H9 (cell line): ENCODE data around the gene RBPJL. TPM values are rescaled to one million over a fixed set of nuclear protein-coding genes. Genes with fewer than 3 reads are reported as not detected.

Source experiments
- DNase-seq: peaks from one replicate; pipeline ENCODE4 v3.0.0-alpha.2; 2017
- H2AFZ ChIP-seq: one replicate; pipeline ENCODE4 v1.6.1; 2013; ENCODE audit warnings: mild to moderate bottlenecking, low read length, control low read depth, moderate library complexity
- H2AK5ac ChIP-seq: 2 replicates; pipeline ENCODE4 v1.6.1; 2013; ENCODE audit warnings: low read length, control low read depth, mixed read lengths; ENCODE audit not compliant: insufficient read length
- H2BK120ac ChIP-seq: one replicate; pipeline ENCODE4 v1.6.1; 2013; ENCODE audit warnings: low read depth, mild to moderate bottlenecking, low read length, control low read depth, inconsistent platforms; ENCODE audit not compliant: poor library complexity, severe bottlenecking
- H2BK12ac ChIP-seq: 2 replicates; pipeline ENCODE4 v1.6.1; 2013; ENCODE audit warnings: low read length, control low read depth, mixed read lengths, low read depth; ENCODE audit not compliant: insufficient read length
- H2BK15ac ChIP-seq: 2 replicates; pipeline ENCODE4 v1.6.1; 2013; ENCODE audit warnings: low read depth, low read length, control low read depth
- H2BK20ac ChIP-seq: one replicate; pipeline ENCODE4 v1.6.1; 2013; ENCODE audit warnings: low read depth, mild to moderate bottlenecking, low read length, control low read depth, inconsistent platforms; ENCODE audit not compliant: poor library complexity, severe bottlenecking
- H2BK5ac ChIP-seq: 2 replicates; pipeline ENCODE4 v1.6.1; 2013; ENCODE audit warnings: low read length, control low read depth, mixed read lengths; ENCODE audit not compliant: insufficient read length
- H3K14ac ChIP-seq: 2 replicates; pipeline ENCODE4 v1.6.1; 2013; ENCODE audit warnings: low read length, control low read depth; ENCODE audit not compliant: insufficient read depth
- H3K18ac ChIP-seq: 2 replicates; pipeline ENCODE4 v1.6.1; 2013; ENCODE audit warnings: low read depth, mild to moderate bottlenecking, mixed read lengths, low read length, control low read depth; ENCODE audit not compliant: insufficient read length
- H3K23ac ChIP-seq: 2 replicates; pipeline ENCODE4 v1.6.1; 2013; ENCODE audit warnings: low read length, control low read depth, mixed read lengths, low read depth; ENCODE audit not compliant: insufficient read length
- H3K23me2 ChIP-seq: 2 replicates; pipeline ENCODE4 v1.6.1; 2013; ENCODE audit warnings: low read depth, mild to moderate bottlenecking, mixed read lengths, low read length, control low read depth; ENCODE audit not compliant: insufficient read length, poor library complexity, severe bottlenecking
- H3K27ac ChIP-seq: 2 replicates; pipeline ENCODE4 v1.5.1; 2013; ENCODE audit warnings: low read length, control low read depth, mixed read lengths, low read depth; ENCODE audit not compliant: insufficient read length
- H3K27me3 ChIP-seq: 2 replicates; pipeline ENCODE4 v1.6.1; 2013; ENCODE audit warnings: low read length, control low read depth, inconsistent platforms; ENCODE audit not compliant: insufficient read depth
- H3K4ac ChIP-seq: 2 replicates; pipeline ENCODE4 v1.6.1; 2013; ENCODE audit warnings: low read depth, mild to moderate bottlenecking, control low read depth, inconsistent platforms, low read length, moderate library complexity
- H3K4me1 ChIP-seq: 2 replicates; pipeline ENCODE4 v1.6.1; 2013; ENCODE audit warnings: low read length, control low read depth, inconsistent platforms; ENCODE audit not compliant: insufficient read depth
- H3K4me2 ChIP-seq: 2 replicates; pipeline ENCODE4 v1.6.1; 2013; ENCODE audit warnings: low read length, control low read depth, mixed read lengths; ENCODE audit not compliant: insufficient read length, insufficient read depth
- H3K56ac ChIP-seq: 2 replicates; pipeline ENCODE4 v1.6.1; 2013; ENCODE audit warnings: low read depth, mild to moderate bottlenecking, mixed read lengths, low read length, control low read depth; ENCODE audit not compliant: insufficient read length
- H3K79me1 ChIP-seq: 2 replicates; pipeline ENCODE4 v1.6.1; 2013; ENCODE audit warnings: low read depth, mild to moderate bottlenecking, moderate library complexity, low read length, control low read depth, inconsistent platforms; ENCODE audit not compliant: insufficient read depth, poor library complexity, severe bottlenecking
- H3K79me2 ChIP-seq: 2 replicates; pipeline ENCODE4 v1.6.1; 2013; ENCODE audit warnings: low read length, control low read depth, inconsistent platforms; ENCODE audit not compliant: insufficient read depth
- H3K9ac ChIP-seq: 2 replicates; pipeline ENCODE4 v1.6.1; 2013; ENCODE audit warnings: low read length, control low read depth, mixed read lengths; ENCODE audit not compliant: insufficient read length; ENCODE audit errors: extremely low read depth
- H3K9me3 ChIP-seq: one replicate; pipeline ENCODE4 v1.6.1; 2013; ENCODE audit warnings: low read depth, low read length, inconsistent platforms; ENCODE audit not compliant: control insufficient read depth
- H3T11ph ChIP-seq: one replicate; pipeline ENCODE4 v1.6.1; 2013; ENCODE audit warnings: mild to moderate bottlenecking, low read length, control low read depth, inconsistent platforms
- H4K20me1 ChIP-seq: one replicate; pipeline ENCODE4 v1.6.1; 2013; ENCODE audit not compliant: control insufficient read depth, insufficient read length, insufficient read depth
- H4K5ac ChIP-seq: 2 replicates; pipeline ENCODE4 v1.6.1; 2013; ENCODE audit warnings: low read depth, mild to moderate bottlenecking, mixed read lengths, low read length, control low read depth; ENCODE audit not compliant: insufficient read length
- H4K8ac ChIP-seq: replicated peaks from 2 replicates; pipeline ENCODE4 v1.6.1; 2013; ENCODE audit warnings: low read length, control low read depth, mixed read lengths, low read depth; ENCODE audit not compliant: insufficient read length
- H4K91ac ChIP-seq: 2 replicates; pipeline ENCODE4 v1.6.1; 2013; ENCODE audit warnings: low read depth, mild to moderate bottlenecking, moderate library complexity, mixed read lengths, low read length, control low read depth; ENCODE audit not compliant: insufficient read length
- H3K27ac Mint-ChIP-seq, 3 experiments: 2 replicates in 2 of 3; 3 replicates in 1 of 3; pipeline ENCODE4 v1.8.0; 2020 to 2021; ENCODE audit warnings: mixed read lengths in 3 of 3, mild to moderate bottlenecking in 1 of 3, moderate library complexity in 1 of 3
- H3K27me3 Mint-ChIP-seq: 2 replicates; pipeline ENCODE4 v1.8.0; 2021; ENCODE audit warnings: low read depth, mild to moderate bottlenecking, moderate library complexity, mixed read lengths
- H3K36me3 Mint-ChIP-seq, 3 experiments: 2 replicates in 2 of 3; 3 replicates in 1 of 3; pipeline ENCODE4 v1.8.0; 2020 to 2021; ENCODE audit warnings: low read depth in 3 of 3, mixed read lengths in 3 of 3; ENCODE audit not compliant: insufficient read depth in 1 of 3
- H3K4me1 Mint-ChIP-seq, 2 experiments: 2 replicates each; pipeline ENCODE4 v1.8.0; 2020; ENCODE audit warnings: mixed read lengths in 2 of 2
- H3K4me3 Mint-ChIP-seq, 2 experiments: 2 replicates in 1 of 2; 3 replicates in 1 of 2; pipeline ENCODE4 v1.8.0; 2020 to 2021; ENCODE audit warnings: mild to moderate bottlenecking in 2 of 2, mixed read lengths in 2 of 2, moderate library complexity in 1 of 2
- H3K9me3 Mint-ChIP-seq, 2 experiments: 2 replicates in 1 of 2; 3 replicates in 1 of 2; pipeline ENCODE4 v1.8.0; 2020; ENCODE audit warnings: mild to moderate bottlenecking in 2 of 2, mixed read lengths in 2 of 2, moderate library complexity in 1 of 2
- WGBS: extraction: QIAGEN DNeasy Blood & Tissue Kit; methylation state at CpG from one replicate; pipeline ENCODE4 v1.1.7; 2013; ENCODE audit warnings: missing lambda C conversion rate, low lambda C conversion rate, mixed read lengths; ENCODE audit not compliant: insufficient read length; ENCODE audit errors: extremely low coverage; 5-methylcytosine and 5-hydroxymethylcytosine counted together
- total RNA-seq: library from RNA; stranded (reverse); gene quantifications from 2 replicates; pipeline ENCODE4 v1.2.1, GENCODE V29; 2021
- TF ChIP-seq, protein P1 (sequence below): fragments of 200-600 bp; sonication (generic); conservative IDR thresholded peaks from 3 replicates; pipeline ENCODE4 v1.8.0; 2021; ENCODE audit warnings: antibody characterized with exemption, mild to moderate bottlenecking

The RBPJL gene
- total RNA-seq, 1 experiment from 2014 or later: 0.28 TPM

DNA sequence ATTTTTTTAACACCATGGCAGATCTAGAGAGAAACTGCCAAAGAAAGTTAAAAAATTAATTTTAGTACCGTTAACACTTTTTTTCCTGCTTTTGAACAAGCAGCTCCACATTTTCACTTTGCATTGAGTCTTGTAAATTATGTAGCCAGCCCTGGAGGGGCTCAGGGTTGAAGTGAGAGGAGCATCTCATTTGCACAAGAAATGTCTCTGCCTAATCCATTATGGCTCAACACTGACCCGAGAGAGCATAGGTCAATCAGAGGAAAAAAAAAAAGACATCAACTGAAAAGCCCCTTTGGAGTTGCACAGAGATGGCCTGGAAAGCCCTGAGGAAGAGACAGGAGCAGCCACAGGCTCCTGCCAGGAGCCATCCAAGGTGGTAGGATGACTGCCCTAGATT lies 48.0 kb upstream of the RBPJL start:
- peaks cover 16 to 21% of the 10 kb centered on the region in 2 experiments for H3K4me1 Mint-ChIP-seq
- Histone ChIP-seq H3K27ac (no peak overlapping the region), H4K5ac (no peak overlapping the region), H3K9me3 (no peaks in the 10 kb centered on the region), H3K27me3 (no peaks in the 10 kb centered on the region), H2AK5ac (no peak overlapping the region), H2BK5ac (no peak overlapping the region), H3K4ac (no peak overlapping the region), H2BK120ac (no peak overlapping the region), H4K8ac (no peak overlapping the region), H3K23me2 (no peaks in the 10 kb centered on the region), H3T11ph (no peak overlapping the region), H2AFZ (no peak overlapping the region), H3K23ac (no peak overlapping the region), H2BK15ac (no peak overlapping the region), H3K56ac (no peak overlapping the region), H4K91ac (no peak overlapping the region), H2BK12ac (no peak overlapping the region), H3K14ac (no peak overlapping the region), H2BK20ac (no peak overlapping the region), H4K20me1 (no peaks in the 10 kb centered on the region), H3K79me2 (no peaks in the 10 kb centered on the region), H3K79me1 (no peaks in the 10 kb centered on the region), H3K4me2 (no peak overlapping the region), H3K4me1 (peaks cover 4% of the 10 kb centered on the region; the same call in 1 of the 2 replicates), H3K9ac (no peak overlapping the region), H3K18ac (no peak overlapping the region)
- peaks cover 4% of the 10 kb centered on the region for H3K27me3 Mint-ChIP-seq
- H3K27ac Mint-ChIP-seq: peak overlapping the region in 2 of 3 experiments; percentile 73 to 78; a peak in 2 of 7 replicates
- TF ChIP-seq, protein P1, sequence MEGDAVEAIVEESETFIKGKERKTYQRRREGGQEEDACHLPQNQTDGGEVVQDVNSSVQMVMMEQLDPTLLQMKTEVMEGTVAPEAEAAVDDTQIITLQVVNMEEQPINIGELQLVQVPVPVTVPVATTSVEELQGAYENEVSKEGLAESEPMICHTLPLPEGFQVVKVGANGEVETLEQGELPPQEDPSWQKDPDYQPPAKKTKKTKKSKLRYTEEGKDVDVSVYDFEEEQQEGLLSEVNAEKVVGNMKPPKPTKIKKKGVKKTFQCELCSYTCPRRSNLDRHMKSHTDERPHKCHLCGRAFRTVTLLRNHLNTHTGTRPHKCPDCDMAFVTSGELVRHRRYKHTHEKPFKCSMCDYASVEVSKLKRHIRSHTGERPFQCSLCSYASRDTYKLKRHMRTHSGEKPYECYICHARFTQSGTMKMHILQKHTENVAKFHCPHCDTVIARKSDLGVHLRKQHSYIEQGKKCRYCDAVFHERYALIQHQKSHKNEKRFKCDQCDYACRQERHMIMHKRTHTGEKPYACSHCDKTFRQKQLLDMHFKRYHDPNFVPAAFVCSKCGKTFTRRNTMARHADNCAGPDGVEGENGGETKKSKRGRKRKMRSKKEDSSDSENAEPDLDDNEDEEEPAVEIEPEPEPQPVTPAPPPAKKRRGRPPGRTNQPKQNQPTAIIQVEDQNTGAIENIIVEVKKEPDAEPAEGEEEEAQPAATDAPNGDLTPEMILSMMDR: no peak
- no peak for DNase-seq
- no peaks in the 10 kb centered on the region for H3K36me3 Mint-ChIP-seq
- WGBS: no CpG with 5 or more reads among the region's 2 CpGs
- no peaks in the 10 kb centered on the region for H3K9me3 Mint-ChIP-seq
- H3K4me3 Mint-ChIP-seq: no peak overlapping the region
